ENCODE measurements around the gene RAB33B.

- TF ChIP-seq POLR2A (IDR thresholded peaks at IDR 0.05), result no peak
- TF ChIP-seq, protein P1, sequence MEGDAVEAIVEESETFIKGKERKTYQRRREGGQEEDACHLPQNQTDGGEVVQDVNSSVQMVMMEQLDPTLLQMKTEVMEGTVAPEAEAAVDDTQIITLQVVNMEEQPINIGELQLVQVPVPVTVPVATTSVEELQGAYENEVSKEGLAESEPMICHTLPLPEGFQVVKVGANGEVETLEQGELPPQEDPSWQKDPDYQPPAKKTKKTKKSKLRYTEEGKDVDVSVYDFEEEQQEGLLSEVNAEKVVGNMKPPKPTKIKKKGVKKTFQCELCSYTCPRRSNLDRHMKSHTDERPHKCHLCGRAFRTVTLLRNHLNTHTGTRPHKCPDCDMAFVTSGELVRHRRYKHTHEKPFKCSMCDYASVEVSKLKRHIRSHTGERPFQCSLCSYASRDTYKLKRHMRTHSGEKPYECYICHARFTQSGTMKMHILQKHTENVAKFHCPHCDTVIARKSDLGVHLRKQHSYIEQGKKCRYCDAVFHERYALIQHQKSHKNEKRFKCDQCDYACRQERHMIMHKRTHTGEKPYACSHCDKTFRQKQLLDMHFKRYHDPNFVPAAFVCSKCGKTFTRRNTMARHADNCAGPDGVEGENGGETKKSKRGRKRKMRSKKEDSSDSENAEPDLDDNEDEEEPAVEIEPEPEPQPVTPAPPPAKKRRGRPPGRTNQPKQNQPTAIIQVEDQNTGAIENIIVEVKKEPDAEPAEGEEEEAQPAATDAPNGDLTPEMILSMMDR (IDR thresholded peaks at IDR 0.05), result no peak
- TF ChIP-seq POLR2AphosphoS5 (IDR thresholded peaks at IDR 0.05), result no peak
These were observed 17.8 kb upstream of the RAB33B start for GRCh38 chr4:139436122-139436521.

Measured in transverse colon (tissue), 4 donors.